Keratinocyte (primary cell): ENCODE measurements around the gene GNB3. TPM values are rescaled to one million over a fixed set of nuclear protein-coding genes. Genes with fewer than 3 reads are reported as not detected.

Source experiments
- DNase-seq: peaks from one replicate; pipeline ENCODE4 v3.0.0-alpha.2; 2011; ENCODE audit warnings: low read depth, missing footprints, low spot score
- FAIRE-seq: peaks from 2 replicates; lab custom pipeline; 2011; peaks lifted over from hg19 to GRCh38; lab: Jason Lieb, UNC
- H2AFZ ChIP-seq: 2 replicates; pipeline ENCODE4 v1.6.0; 2012; ENCODE audit warnings: low read length, control low read depth, inconsistent platforms; ENCODE audit not compliant: control insufficient read depth
- H3K27ac ChIP-seq: 2 replicates; pipeline ENCODE4 v1.5.1; 2011; ENCODE audit warnings: low read length; ENCODE audit not compliant: control insufficient read depth, insufficient read depth
- H3K27me3 ChIP-seq: 3 replicates; pipeline ENCODE4 v1.6.0; 2011; ENCODE audit warnings: low read length; ENCODE audit not compliant: control insufficient read depth, insufficient read depth; ENCODE audit errors: extremely low read depth
- H3K36me3 ChIP-seq, 2 experiments: 2 replicates in 1 of 2; 3 replicates in 1 of 2; pipeline ENCODE4 v1.5.1; 2011; ENCODE audit warnings: low read length in 2 of 2, mild to moderate bottlenecking in 1 of 2; ENCODE audit not compliant: control insufficient read depth in 2 of 2, insufficient read depth in 2 of 2; ENCODE audit errors: extremely low read depth in 1 of 2
- H3K4me1 ChIP-seq: 3 replicates; pipeline ENCODE4 v1.5.1; 2011; ENCODE audit warnings: low read length; ENCODE audit not compliant: control insufficient read depth, insufficient read depth; ENCODE audit errors: extremely low read depth
- H3K4me2 ChIP-seq: 3 replicates; pipeline ENCODE4 v1.6.0; 2011; ENCODE audit warnings: low read depth, low read length; ENCODE audit not compliant: control insufficient read depth, insufficient read depth; ENCODE audit errors: extremely low read depth
- H3K4me3 ChIP-seq, 3 experiments: fragments of 200-600 bp in 1 of 3; sonication (generic) in 1 of 3; 2 replicates in 2 of 3; 3 replicates in 1 of 3; pipeline ENCODE4 v1.5.1; 2011 to 2016; ENCODE audit warnings: low read length in 3 of 3, mild to moderate bottlenecking in 3 of 3, control low read depth in 2 of 3, inconsistent platforms in 1 of 3, low read depth in 1 of 3, mixed read lengths in 1 of 3, mixed run types in 1 of 3, moderate library complexity in 1 of 3; ENCODE audit not compliant: control insufficient read depth in 2 of 3, insufficient read depth in 2 of 3; ENCODE audit errors: extremely low read depth in 1 of 3
- H3K79me2 ChIP-seq: 2 replicates; pipeline ENCODE4 v1.6.0; 2012; ENCODE audit warnings: low read length; ENCODE audit not compliant: control insufficient read depth, insufficient read depth
- H3K9ac ChIP-seq: 3 replicates; pipeline ENCODE4 v1.6.0; 2011; ENCODE audit warnings: low read length; ENCODE audit not compliant: control insufficient read depth, insufficient read depth; ENCODE audit errors: extremely low read depth
- H3K9me1 ChIP-seq: 3 replicates; pipeline ENCODE4 v1.6.0; 2011; ENCODE audit warnings: low read length; ENCODE audit not compliant: control insufficient read depth, insufficient read depth; ENCODE audit errors: extremely low read depth
- H3K9me3 ChIP-seq: 2 replicates; pipeline ENCODE4 v1.5.1; 2012; ENCODE audit warnings: low read depth, low read length; ENCODE audit not compliant: control insufficient read depth
- H4K20me1 ChIP-seq: 3 replicates; pipeline ENCODE4 v1.6.0; 2011; ENCODE audit warnings: low read length; ENCODE audit not compliant: control insufficient read depth, insufficient read depth; ENCODE audit errors: extremely low read depth
- EZH2 ChIP-seq: IDR thresholded peaks from one replicate; pipeline ENCODE4 v1.6.1; 2012; ENCODE audit warnings: inconsistent platforms, mild to moderate bottlenecking, low read length, moderate library complexity
- dilution Hi-C: fragments of 300-500 bp; cut with MboI; formaldehyde crosslinking; loops from one replicate; pipeline ENCODE4 v1.7.0; 2020; ENCODE audit warnings: low sequenced_read_pairs; ENCODE audit not compliant: extremely low pct_ligation_motif_present
- polyA plus RNA-seq, 5 experiments: library from polyadenylated mRNA; depleted of rRNA in 3 of 5; stranded (reverse) in 3 of 5; stranded (forward) in 1 of 5; unstranded in 1 of 5; fragments of >200 nt; gene quantifications; 1 replicate in 1 of 5; 2 replicates in 3 of 5; 3 replicates in 1 of 5; pipeline versions ENCODE4 v1.2.1 to v1.2.3, GENCODE V29; 2011 to 2012; ENCODE audit warnings: missing spikeins in 2 of 5, low read depth in 1 of 5, low replicate concordance in 1 of 5
- TF ChIP-seq, protein P1 (sequence below), 3 experiments: IDR thresholded peaks in 1 of 3; conservative IDR thresholded peaks in 1 of 3; optimal IDR thresholded peaks in 1 of 3; 2 replicates in 2 of 3; 3 replicates in 1 of 3; pipeline versions ENCODE3 to v1.5.1; 2011; ENCODE audit warnings: low read length in 3 of 3, mild to moderate bottlenecking in 3 of 3, moderate library complexity in 2 of 3, control low read depth in 1 of 3, inconsistent platforms in 1 of 3; ENCODE audit not compliant: insufficient read depth in 2 of 3; ENCODE audit errors: extremely low read depth in 1 of 3

GNB3 gene
- polyA plus RNA-seq, 1 donor (not counting 4 experiments of a cell fraction or from before 2014, with no cell fraction given): 0.80 TPM

DNA sequence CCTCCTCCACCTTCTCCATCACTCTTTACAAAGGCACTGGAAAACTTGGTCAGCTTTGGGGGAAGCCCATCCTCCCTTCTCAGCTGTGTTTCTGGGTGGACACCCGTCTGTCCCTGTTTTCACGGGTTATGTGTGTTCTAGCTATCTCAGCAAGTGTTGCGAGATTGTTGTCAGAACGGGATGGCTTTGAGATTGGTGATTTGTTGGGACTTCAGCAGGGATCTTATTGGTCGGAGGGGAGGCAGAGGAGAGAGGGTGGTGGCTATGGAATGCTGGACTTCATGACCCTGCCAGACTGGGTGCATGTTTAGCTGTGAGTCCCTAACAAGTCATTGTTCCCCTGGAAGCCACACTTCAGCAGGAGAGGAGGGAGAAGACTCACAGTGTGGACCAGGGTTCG, 13.3 kb downstream of the GNB3 start:
- Histone ChIP-seq H3K9me1 (no peaks in the 10 kb centered on the region), H3K36me3 (peaks cover 34 to 42% of the 10 kb centered on the region in 2 experiments), H4K20me1 (no peaks in the 10 kb centered on the region), H3K4me2 (peak overlapping the region; percentile 88), H2AFZ (no peak overlapping the region), H3K9me3 (no peaks in the 10 kb centered on the region), H3K27ac (no peak overlapping the region), H3K79me2 (peaks cover 41% of the 10 kb centered on the region), H3K4me1 (peaks cover 21% of the 10 kb centered on the region), H3K4me3 (peak overlapping the region in 1 of 3 experiments; percentile 95), H3K9ac (no peak overlapping the region), H3K27me3 (no peaks in the 10 kb centered on the region)
- no peak for TF ChIP-seq EZH2
- TF ChIP-seq, protein P1, sequence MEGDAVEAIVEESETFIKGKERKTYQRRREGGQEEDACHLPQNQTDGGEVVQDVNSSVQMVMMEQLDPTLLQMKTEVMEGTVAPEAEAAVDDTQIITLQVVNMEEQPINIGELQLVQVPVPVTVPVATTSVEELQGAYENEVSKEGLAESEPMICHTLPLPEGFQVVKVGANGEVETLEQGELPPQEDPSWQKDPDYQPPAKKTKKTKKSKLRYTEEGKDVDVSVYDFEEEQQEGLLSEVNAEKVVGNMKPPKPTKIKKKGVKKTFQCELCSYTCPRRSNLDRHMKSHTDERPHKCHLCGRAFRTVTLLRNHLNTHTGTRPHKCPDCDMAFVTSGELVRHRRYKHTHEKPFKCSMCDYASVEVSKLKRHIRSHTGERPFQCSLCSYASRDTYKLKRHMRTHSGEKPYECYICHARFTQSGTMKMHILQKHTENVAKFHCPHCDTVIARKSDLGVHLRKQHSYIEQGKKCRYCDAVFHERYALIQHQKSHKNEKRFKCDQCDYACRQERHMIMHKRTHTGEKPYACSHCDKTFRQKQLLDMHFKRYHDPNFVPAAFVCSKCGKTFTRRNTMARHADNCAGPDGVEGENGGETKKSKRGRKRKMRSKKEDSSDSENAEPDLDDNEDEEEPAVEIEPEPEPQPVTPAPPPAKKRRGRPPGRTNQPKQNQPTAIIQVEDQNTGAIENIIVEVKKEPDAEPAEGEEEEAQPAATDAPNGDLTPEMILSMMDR (optimal IDR thresholded peaks at IDR 0.05 in 1 of 3, IDR thresholded peaks at IDR 0.05 in 1 of 3, conservative IDR thresholded peaks at IDR 0.05 in 1 of 3; ENCODE audit: extremely low read depth in 1 of 3, insufficient read depth in 2 of 3, low read length in 3 of 3): no peak
- dilution Hi-C loops: no loop called here
- no peak for DNase-seq
- FAIRE-seq: no peak

DNA sequence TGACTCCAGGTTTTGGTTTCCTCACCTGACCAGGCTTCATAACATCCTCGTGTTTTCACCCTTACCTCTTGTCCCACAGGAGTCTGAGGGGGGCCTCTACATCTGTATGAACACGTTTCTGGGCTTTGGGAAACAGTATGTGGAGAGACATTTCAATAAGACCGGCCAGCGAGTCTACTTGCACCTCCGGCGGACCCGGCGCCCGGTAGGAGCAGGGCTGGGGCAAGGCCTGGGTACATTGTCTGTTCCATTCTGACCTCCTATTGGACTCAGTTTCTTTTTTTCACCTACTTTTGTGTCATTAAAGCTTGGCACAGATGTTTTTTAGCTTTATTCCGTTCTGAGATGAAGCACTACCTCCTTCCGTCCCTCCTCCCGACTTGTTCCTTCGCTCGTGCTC, 14.6 kb downstream of the GNB3 start:
- H3K9me3 ChIP-seq: no peaks in the 10 kb centered on the region
- FAIRE-seq (no peak), DNase-seq (no peak)
- H3K4me1 ChIP-seq: peaks cover 17% of the 10 kb centered on the region
- H3K4me3 ChIP-seq: no peak overlapping the region
- no peaks in the 10 kb centered on the region for H3K27me3 ChIP-seq
- H4K20me1 ChIP-seq: no peaks in the 10 kb centered on the region
- no peak overlapping the region for H3K9ac ChIP-seq
- no peak overlapping the region for H2AFZ ChIP-seq
- no peak overlapping the region for H3K4me2 ChIP-seq
- peaks cover 39 to 43% of the 10 kb centered on the region in 2 experiments for H3K36me3 ChIP-seq
- dilution Hi-C loops: no loop called here
- H3K9me1 ChIP-seq: no peaks in the 10 kb centered on the region
- TF ChIP-seq, protein P1 (optimal IDR thresholded peaks at IDR 0.05 in 1 of 3, IDR thresholded peaks at IDR 0.05 in 1 of 3, conservative IDR thresholded peaks at IDR 0.05 in 1 of 3; ENCODE audit: extremely low read depth in 1 of 3, insufficient read depth in 2 of 3, low read length in 3 of 3): no peak
- no peak for TF ChIP-seq EZH2
- H3K27ac ChIP-seq: no peak overlapping the region
- H3K79me2 ChIP-seq: peaks cover 34% of the 10 kb centered on the region
